Adrenal gland (tissue), 12 donors: ENCODE data around the gene PXN. TPM values are rescaled to one million over a fixed set of nuclear protein-coding genes. Genes with fewer than 3 reads are reported as not detected.
A peak's percentile ranks its signal among the peaks of the same experiment; 100 is the strongest.
"Not testable (repeated sequence)": the region's sequence is repeated elsewhere in the genome, so short reads cannot be mapped to it uniquely, and the experiment has no call there.

Experiments
- DNase-seq, 7 donors: peaks; one replicate each; pipeline ENCODE4 v3.0.0-alpha.2; 2019 to 2020
- H3K27ac ChIP-seq, 5 donors: fragments of 200-600 bp; sonication (generic) in 4 of 5; 1 replicate in 3 of 5; 2 replicates in 2 of 5; pipeline versions ENCODE4 v1.5.1 to v1.8.0; 2016 to 2020; ENCODE audit warnings: mild to moderate bottlenecking in 1 of 5
- H3K27me3 ChIP-seq: fragments of 200-600 bp; 2 replicates; pipeline ENCODE4 v1.8.0; 2021
- H3K36me3 ChIP-seq, 2 donors: fragments of 200-600 bp; replicated peaks in 1 of 2; 1 replicate in 1 of 2; 2 replicates in 1 of 2; pipeline versions ENCODE4 v1.5.1 to v1.8.0; 2018 to 2022
- H3K4me1 ChIP-seq, 2 donors: fragments of 200-600 bp; replicated peaks in 1 of 2; 1 replicate in 1 of 2; 2 replicates in 1 of 2; pipeline versions ENCODE4 v1.5.1 to v1.8.0; 2018 to 2021
- H3K4me3 ChIP-seq, 4 donors: fragments of 200-600 bp; sonication (generic) in 3 of 4; one replicate each; pipeline ENCODE4 v1.5.1; 2016 to 2018
- H3K9me3 ChIP-seq, 3 donors: fragments of 200-600 bp; sonication (generic) in 1 of 3; replicated peaks in 1 of 3; 1 replicate in 2 of 3; 2 replicates in 1 of 3; pipeline versions ENCODE4 v1.5.1 to v1.8.0; 2016 to 2021
- POLR2A ChIP-seq, 2 donors: fragments of 450-650 bp; IDR thresholded peaks; one replicate each; pipeline ENCODE4 v1.6.1; 2017; ENCODE audit warnings: antibody characterized with exemption in 2 of 2, mild to moderate bottlenecking in 2 of 2, moderate library complexity in 1 of 2
- WGBS, 4 donors: extraction: QIAGEN DNeasy Blood & Tissue Kit in 2 of 4; methylation state at CpG; one replicate each; pipeline versions ENCODE4 v1.1.5 to v1.1.7; 2013 to 2017; 5-methylcytosine and 5-hydroxymethylcytosine counted together
- intact Hi-C, 2 donors: fragments of 100-400 bp; cut with DNase I; formaldehyde crosslinking; loops; one replicate each; pipeline versions ENCODE4 v1.14.1 to v1.15.0; 2022 to 2023
- polyA plus RNA-seq, 3 donors: library from polyadenylated mRNA; stranded (reverse); fragments of 200-250 nt in 2 of 3; fragments of 350-450 nt in 1 of 3; fragmentation: Illumina TruSeq in 1 of 3; extraction: RNeasy Lipid Tissue Mini Kit (QIAGEN cat#74804) in 1 of 3; gene quantifications; one replicate each; pipeline ENCODE4 v1.2.3, GENCODE V29; 2013 to 2014
- total RNA-seq, 9 donors: library from RNA; depleted of rRNA in 4 of 9; stranded (reverse); fragments of >200 nt in 4 of 9; fragments of 120-200 nt in 1 of 9; fragmentation: NEBNext Ultra II Directional in 1 of 9; extraction: Animal tissue kit (Norgen Biotek cat#: 25700) in 1 of 9; gene quantifications; one replicate each; pipeline versions ENCODE4 v1.1.0 to v1.2.4, GENCODE V29; 2013 to 2023
- TF ChIP-seq, protein P1 (sequence below), 6 experiments: fragments of 450-650 bp in 4 of 6; fragments of 200-600 bp in 2 of 6; sonication (generic) in 1 of 6; IDR thresholded peaks; 1 replicate in 5 of 6; 2 replicates in 1 of 6; pipeline versions ENCODE4 v1.5.1 to v1.8.0; 2016 to 2021; ENCODE audit warnings: antibody characterized with exemption in 6 of 6, mild to moderate bottlenecking in 2 of 6, moderate library complexity in 1 of 6
- donor health status: healthy with polysubstance abuse.
- donor health status: Bipolar disorder and iron deficiency.
- donor health status: DM: yes; HTN: yes; CAD: no.
- donor health status: DM: no; HTN: no; CAD: no.
- donor health status: DM: no; HTN: no; CAD: no.
- donor health status: DM: yes; HTN: yes; CAD: no.

Gene PXN
- total and polyA plus RNA-seq, 12 donors, result 12.5 to 156 (median 92.4) TPM

DNA sequence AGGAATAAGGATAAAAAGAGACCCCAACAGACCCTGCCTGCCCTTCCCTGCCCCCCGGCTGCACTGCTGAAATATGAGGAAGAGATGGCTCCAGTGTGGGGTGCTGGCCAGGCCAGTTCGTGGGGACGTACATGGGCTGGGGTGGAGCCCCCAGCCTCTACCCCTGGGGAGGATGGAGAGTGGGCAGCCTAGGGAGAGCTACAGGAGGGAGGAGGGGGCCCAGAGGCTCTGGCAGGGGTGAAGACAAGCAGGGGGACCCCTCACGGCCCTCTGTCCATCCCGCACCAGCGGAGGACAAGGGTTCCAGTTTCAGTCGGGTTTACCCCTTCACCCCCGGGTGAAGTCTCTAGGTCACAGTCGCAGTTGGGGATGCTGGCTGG lies 53.6 kb downstream of the PXN start:
- WGBS, 4 donors, result 78 to 85% (median 81%) methylated on average over 4 to 9 of the region's 9 CpGs
- Histone ChIP-seq H3K27me3 (no peaks in the 10 kb centered on the region), H3K27ac (no peak overlapping the region), H3K4me1 (no peaks in the 10 kb centered on the region), H3K36me3 (peaks cover 0 to 79% of the 10 kb centered on the region in 2 donors), H3K9me3 (no peaks in the 10 kb centered on the region), H3K4me3 (no peak overlapping the region)
- intact Hi-C loops, result no loop called here
- DNase-seq, result peak in 1 of 7 donors; percentile 13
- no peak for TF ChIP-seq POLR2A (IDR thresholded peaks at IDR 0.05)
- TF ChIP-seq, protein P1, sequence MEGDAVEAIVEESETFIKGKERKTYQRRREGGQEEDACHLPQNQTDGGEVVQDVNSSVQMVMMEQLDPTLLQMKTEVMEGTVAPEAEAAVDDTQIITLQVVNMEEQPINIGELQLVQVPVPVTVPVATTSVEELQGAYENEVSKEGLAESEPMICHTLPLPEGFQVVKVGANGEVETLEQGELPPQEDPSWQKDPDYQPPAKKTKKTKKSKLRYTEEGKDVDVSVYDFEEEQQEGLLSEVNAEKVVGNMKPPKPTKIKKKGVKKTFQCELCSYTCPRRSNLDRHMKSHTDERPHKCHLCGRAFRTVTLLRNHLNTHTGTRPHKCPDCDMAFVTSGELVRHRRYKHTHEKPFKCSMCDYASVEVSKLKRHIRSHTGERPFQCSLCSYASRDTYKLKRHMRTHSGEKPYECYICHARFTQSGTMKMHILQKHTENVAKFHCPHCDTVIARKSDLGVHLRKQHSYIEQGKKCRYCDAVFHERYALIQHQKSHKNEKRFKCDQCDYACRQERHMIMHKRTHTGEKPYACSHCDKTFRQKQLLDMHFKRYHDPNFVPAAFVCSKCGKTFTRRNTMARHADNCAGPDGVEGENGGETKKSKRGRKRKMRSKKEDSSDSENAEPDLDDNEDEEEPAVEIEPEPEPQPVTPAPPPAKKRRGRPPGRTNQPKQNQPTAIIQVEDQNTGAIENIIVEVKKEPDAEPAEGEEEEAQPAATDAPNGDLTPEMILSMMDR (IDR thresholded peaks at IDR 0.05), result no peak

DNA sequence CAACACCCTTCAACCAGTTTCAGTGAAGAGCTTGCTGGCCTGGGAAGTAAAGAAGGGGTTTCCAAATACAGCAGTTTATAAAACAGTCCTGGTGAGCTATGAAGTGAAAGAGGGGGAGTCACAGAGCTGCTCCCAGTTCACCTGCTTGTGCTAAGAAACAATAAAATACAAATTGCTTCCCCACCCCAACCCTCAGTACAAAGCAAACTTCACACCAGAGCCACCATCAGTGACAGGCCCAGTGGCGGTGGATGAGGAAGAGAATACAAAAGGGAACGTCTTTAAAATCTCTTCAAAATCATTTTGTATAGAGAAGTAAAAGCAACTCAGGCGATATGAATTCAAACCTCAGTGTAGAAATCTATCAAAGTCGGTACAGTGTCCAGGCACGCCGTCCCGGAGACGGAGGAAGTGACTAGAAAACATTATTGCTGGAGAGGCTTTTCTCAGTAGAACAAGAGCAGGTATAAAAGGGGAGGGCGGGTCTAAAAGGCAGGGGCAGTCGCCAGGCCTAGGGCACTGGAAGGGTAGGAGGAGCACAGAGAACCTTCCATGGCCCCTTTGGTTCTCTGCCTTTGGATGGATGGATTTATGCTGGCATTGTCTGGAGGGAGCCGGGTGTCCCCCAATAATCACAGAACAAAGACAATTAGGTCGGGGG lies 54.2 kb downstream of the PXN start:
- H3K27ac ChIP-seq, result no peak overlapping the region
- peaks cover 0 to 75% of the 10 kb centered on the region in 2 donors for H3K36me3 ChIP-seq
- no peak overlapping the region for H3K4me3 ChIP-seq
- H3K27me3 ChIP-seq, result no peaks in the 10 kb centered on the region
- no peak for TF ChIP-seq POLR2A (IDR thresholded peaks at IDR 0.05)
- TF ChIP-seq, protein P1 (IDR thresholded peaks at IDR 0.05), result no peak
- no peak for DNase-seq
- 87 to 90% (median 88%) methylated on average over 12 of the region's 12 CpGs for whole genome bisulfite sequencing, 4 donors
- intact Hi-C loops, result no loop called here
- H3K9me3 ChIP-seq, result no peaks in the 10 kb centered on the region
- no peaks in the 10 kb centered on the region for H3K4me1 ChIP-seq

DNA sequence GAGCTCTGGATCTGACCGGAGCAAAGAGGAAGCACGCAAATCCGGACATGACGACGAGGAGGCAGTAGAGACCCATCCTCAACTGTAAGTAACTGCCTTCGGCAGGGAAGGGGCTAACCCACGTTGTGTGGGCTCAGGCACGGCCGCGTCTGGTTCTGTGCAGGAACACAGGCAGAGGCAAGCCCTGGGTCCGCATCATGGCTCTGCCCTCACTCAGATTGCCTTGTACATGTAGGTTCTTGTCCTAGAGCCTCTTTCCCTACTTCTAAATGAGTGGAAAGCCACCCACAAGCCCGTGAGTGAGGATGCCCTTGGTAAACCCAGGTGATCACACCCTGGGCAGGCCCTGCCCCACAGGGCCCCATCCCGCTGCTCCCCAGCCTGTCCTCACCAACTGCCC lies 55.7 kb downstream of the PXN start:
- Histone ChIP-seq H3K36me3 (peaks cover 0 to 61% of the 10 kb centered on the region in 2 donors), H3K27me3 (no peaks in the 10 kb centered on the region), H3K27ac (no peak overlapping the region), H3K4me3 (no peak overlapping the region), H3K4me1 (no peaks in the 10 kb centered on the region), H3K9me3 (no peaks in the 10 kb centered on the region)
- WGBS, 4 donors, result 92 to 96% (median 95%) methylated on average over 11 to 13 of the region's 13 CpGs
- intact Hi-C loops, result no loop called here
- TF ChIP-seq, protein P1 (IDR thresholded peaks at IDR 0.05), result no peak
- no peak for TF ChIP-seq POLR2A (IDR thresholded peaks at IDR 0.05)
- DNase-seq, result no peak

DNA sequence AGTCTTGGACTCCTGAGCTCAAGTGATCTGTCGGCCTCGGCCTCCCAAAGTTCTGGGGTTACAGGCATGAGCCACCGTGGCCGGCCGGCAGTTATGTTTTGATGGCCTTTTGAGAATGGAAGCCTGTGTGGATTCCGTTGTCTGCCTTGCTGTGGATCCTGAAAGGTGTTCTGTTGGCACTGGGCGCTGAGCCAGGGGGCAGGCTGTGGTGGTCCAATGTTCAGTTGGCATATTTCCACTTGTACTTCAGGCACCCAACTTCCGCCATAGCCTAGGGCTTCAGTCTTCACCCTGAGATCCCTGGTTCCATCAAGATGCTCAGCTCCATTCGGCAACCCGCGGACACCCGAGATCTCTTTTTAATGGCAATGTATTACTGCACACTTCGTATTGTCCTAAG lies 58.3 kb downstream of the PXN start:
- H3K4me3 ChIP-seq, result no peak overlapping the region
- no peaks in the 10 kb centered on the region for H3K9me3 ChIP-seq
- H3K36me3 ChIP-seq, result peaks cover 0 to 35% of the 10 kb centered on the region in 2 donors
- intact Hi-C loops, result no loop called here
- 96 to 99% (median 98%) methylated on average over 8 to 13 of the region's 13 CpGs for WGBS, 4 donors
- no peaks in the 10 kb centered on the region for H3K27me3 ChIP-seq
- no peak for DNase-seq
- no peaks in the 10 kb centered on the region for H3K4me1 ChIP-seq
- TF ChIP-seq, protein P1 (IDR thresholded peaks at IDR 0.05), result no peak
- TF ChIP-seq POLR2A (IDR thresholded peaks at IDR 0.05), result no peak
- no peak overlapping the region for H3K27ac ChIP-seq

DNA sequence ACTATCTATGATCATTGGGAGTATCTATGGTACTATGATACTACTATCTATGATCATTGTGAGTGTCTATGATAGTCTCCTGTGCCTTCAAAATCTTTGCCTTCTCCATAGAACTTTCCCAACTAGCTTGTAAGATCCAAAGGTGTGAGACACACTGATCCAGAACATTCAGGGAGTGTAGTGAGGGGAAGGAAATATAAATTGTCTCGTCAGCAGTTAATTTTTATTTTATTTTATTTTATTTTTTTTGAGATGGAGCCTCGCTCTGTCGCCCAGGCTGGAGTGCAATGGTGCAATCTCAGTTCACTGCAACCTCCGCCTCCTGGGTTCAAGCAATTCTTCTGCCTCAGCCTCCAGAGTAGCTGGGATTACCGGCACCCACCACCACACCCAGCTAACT lies 58.7 kb downstream of the PXN start:
- H3K4me3 ChIP-seq, H3K27ac ChIP-seq, DNase-seq, H3K27me3 ChIP-seq, H3K4me1 ChIP-seq, intact Hi-C loops, H3K9me3 ChIP-seq: not testable (repeated sequence)
- peaks cover 0 to 30% of the 10 kb centered on the region in 2 donors for H3K36me3 ChIP-seq
- 94 to 99% (median 96%) methylated on average over 5 of the region's 5 CpGs for WGBS, 4 donors
